HG03521 (cell line): ENCODE measurements around the gene SIPA1L2.

ENCODE experiments used
- ATAC-seq: cut with Tn5 transposase; IDR thresholded peaks from one replicate; pipeline ENCODE4 v1.9.1; 2021; ENCODE audit warnings: mild to moderate bottlenecking, moderate library complexity; ENCODE audit not compliant: unreplicated experiment

The SIPA1L2 gene

DNA sequence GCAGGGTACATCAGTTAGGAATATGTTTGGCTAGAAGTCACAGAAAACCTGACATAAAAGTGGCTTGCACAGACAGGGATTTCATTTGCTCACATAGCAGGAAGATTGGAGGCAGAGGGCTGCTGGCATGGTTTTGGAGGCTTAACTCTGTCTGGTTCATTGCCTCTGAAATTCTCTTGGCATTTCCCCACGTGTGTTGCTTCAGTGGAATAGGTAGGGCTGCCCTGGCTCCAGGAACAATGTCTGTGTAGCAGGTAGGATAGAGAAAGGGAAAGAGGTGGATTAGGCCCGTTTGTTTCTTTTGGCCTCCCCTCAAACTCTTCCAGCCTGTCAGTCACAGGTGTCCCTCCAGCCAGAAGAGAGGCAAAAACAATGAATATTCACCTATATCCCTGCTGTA is 20.5 kb upstream of the SIPA1L2 start:
- no peak for ATAC-seq

- ATAC-seq: no peak
These were observed 18.4 kb upstream of the SIPA1L2 start for GRCh38 chr1:232648316-232648715.

GRCh38 chr1:232644209-232644608 is 14.3 kb upstream of the SIPA1L2 start:
- ATAC-seq: no peak

- ATAC-seq: no peak
These were observed 13.3 kb upstream of the SIPA1L2 start for GRCh38 chr1:232643251-232643650.

DNA sequence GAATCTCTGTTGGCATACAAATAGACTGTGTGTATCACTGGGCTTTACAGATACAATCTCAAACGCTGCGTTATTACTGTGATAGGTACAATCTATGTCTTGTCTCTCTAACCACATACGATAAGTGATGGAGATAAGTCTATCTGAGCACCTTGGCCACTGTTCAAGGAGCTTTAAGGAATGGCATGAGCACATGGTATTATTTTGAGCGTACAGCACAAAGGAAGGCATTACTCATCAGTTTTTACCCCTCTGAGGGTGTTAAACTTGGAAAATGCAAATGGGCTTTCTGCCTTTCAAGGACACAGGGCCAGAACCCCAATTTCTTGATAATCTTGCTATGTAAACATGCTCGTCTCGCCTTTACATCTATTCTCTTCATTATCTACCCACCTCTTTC is 11.6 kb upstream of the SIPA1L2 start:
- ATAC-seq: no peak

GRCh38 chr1:232636799-232637198 is 6.9 kb upstream of the SIPA1L2 start:
- ATAC-seq: no peak

GRCh38 chr1:232635778-232636356 is 5.9 kb upstream of the SIPA1L2 start:
- peak; percentile 75 for ATAC-seq

DNA sequence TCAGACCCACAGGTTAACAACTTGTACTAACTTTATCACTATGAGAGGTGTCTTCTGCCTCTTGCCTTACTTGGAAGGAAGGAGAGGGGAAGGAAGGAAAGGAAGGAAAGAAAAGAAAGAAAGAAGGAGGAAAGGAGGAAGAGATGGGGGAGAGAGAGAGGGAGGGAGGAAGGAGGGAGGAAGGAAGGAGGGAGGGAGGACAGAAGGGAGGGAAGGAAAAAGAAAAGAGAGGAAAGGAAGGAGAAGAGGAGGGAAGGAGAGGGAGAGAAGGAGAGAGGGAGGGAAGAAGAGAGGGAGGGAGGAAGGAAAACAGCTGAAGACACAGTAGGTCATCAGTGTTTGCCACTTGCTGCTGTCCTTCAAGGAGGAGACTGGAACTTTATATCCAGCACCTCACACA is 5.3 kb upstream of the SIPA1L2 start:
- no peak for ATAC-seq

DNA sequence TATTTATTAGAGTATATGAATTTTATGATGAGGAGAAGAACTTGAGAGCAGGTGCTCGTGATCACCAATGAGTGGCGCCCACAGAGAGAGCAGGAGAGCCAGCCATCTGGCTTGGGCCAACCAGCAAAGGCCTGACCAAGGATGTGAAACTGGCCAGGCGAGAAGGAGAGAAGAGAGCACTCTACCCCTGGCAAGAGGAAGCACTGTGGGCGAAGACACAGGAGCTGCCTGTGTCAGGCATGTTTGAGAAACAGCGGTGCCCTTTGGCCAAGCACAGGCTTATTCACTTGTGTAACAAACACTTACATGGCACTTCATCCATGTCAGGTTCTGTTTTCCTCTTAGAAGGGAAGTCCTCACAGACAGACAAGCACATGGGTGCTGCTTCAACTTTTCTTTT is 4.2 kb upstream of the SIPA1L2 start:
- no peak for ATAC-seq

DNA sequence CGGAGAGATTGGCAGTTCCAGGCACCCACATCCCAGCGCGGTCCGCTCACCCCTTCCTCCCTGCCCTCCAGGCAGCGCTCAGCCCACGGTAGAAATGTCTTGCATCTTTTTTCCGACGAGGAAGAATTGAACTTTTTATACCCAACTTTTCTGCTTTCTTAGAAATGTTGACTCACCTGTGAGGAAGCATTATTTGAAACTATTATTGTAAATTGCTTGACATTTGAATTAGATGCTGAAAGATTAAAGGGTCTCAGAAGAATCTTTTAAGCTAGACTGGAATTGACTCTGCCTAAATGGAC is 912 bp upstream of the SIPA1L2 start:
- ATAC-seq: no peak

DNA sequence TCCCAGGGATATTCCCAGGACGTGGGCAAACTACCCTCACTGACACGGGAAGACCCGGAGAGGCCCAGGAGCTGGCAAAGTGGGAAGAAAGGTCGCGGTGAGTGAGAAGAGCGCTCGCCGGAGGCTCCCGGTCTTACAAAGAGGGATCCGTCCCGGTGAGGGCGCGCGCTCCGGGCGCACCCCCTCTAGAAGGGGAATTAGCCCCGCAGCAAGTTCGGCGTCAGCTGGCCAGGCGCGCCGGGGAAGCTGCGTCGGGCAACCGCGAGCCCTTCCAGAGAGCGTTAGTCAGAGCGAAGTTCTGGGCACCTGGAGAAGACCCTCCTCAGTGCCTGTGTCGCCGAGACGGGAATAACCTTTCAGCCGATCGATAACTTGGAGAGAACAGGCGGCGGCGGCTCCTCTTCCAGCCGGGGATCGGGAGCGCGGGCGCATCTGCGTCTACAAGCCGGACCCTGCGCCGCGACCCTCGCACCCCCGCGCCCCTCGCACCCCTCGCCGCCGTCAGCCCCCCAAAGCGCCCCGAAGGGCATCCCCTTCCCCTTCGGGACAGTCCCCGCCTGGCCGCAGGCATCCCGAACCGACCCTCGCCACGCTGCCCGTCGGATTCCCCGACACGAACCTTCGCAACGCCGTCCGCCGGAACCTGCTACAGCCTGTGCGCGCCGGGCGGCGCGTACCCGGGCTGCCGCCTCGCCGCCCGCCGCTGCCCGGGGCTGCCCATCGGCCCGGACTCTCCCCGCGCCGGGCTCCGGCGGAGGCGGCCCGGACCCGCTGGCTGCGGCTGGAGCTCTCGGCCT is 485 bp downstream of the SIPA1L2 start:
- ATAC-seq: peak; percentile 32

- no peak for ATAC-seq
These were observed 1.3 kb downstream of the SIPA1L2 start for GRCh38 chr1:232628335-232629249.

DNA sequence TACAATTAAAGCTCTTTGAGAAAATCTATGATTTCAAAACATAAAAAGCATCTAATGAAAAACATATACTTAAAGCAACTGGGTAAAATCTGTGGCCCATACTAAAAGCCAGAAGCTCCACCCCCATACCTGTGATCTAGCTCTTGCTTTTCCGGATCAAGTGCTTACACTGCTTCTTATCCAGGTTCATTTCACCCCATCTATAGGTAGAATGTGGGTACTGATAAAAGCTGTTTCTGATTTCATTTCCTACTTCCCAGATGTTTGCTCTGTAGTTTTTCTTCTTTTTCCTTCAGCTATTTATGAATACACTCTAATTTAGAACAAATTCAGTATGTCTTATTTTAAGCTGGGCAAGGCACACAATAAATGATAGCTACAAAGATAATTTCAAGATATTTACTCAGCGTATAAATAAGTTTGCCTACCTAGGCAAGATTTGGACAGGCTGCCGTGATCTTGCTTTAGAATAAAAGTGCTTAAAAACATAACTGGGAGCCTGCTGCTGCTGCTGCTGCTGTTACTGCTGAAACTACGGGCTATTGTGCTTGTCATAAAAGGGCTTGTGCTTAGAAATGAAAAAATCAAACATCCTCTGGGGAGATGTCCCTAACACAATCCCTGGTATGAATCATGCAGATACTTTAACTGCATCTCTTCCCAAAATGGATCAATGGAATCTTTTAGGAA is 2.1 kb downstream of the SIPA1L2 start:
- no peak for ATAC-seq

DNA sequence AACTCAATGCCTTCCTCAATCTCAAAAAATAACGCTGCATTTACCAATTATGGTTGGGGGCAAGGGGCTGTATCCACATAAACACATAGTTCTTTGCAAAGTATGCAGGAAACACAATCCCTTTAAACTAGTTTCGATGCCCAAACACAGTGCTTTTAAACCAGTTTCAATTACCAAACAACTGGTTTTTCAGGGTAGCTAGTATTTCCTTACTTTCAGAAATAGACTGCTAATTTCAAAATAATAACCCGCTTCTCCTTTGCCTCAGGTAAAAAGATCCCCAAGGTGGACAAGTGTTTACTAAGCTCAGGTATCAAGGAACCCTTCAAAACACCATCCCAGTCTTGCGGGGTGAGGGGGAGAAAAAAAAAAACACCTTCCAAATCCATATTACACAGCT is 2.8 kb downstream of the SIPA1L2 start:
- no peak for ATAC-seq

DNA sequence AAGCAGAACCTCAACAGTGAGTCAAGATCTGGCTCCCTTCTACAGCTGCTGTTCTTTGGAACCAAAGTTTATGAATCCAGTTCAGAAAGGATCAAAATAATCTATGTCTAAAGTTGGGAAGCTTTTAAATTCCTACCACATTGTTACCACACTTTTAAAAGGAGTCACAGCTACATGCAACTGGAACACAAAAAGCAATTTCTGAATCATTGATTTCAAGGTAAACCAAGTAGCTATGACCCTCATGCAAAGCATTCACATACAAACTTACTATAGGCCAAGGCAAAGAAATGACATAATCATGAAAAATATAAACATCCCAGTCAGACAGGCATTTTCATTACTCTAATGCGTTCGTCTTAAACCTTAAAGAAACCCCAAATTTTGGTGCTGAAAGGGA is 3.5 kb downstream of the SIPA1L2 start:
- no peak for ATAC-seq

DNA sequence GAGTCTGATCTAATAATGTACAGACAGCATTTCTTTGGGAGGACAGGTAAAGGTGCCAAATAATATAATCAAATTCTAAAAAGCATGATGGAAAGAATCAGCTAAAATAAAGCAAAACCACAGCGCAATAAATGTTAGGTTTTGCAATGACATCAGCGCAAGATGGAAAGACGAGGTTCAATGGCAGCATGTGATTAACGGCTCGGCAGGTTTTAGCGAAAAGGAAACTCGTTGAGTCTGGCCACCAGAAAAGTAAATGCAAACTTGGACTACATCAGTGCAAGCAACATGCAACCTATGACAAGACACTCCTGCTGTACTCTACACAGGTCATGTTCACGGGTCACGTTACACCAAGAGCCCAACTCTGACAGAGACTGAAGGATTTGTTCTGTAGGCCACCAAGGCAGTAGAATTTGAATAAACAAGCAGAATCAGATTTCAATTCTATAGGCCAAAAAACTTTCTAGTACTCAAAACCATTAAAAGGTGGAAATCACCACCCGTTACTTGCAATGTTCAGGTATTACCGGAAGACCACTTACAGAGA is 4.5 kb downstream of the SIPA1L2 start:
- no peak for ATAC-seq

DNA sequence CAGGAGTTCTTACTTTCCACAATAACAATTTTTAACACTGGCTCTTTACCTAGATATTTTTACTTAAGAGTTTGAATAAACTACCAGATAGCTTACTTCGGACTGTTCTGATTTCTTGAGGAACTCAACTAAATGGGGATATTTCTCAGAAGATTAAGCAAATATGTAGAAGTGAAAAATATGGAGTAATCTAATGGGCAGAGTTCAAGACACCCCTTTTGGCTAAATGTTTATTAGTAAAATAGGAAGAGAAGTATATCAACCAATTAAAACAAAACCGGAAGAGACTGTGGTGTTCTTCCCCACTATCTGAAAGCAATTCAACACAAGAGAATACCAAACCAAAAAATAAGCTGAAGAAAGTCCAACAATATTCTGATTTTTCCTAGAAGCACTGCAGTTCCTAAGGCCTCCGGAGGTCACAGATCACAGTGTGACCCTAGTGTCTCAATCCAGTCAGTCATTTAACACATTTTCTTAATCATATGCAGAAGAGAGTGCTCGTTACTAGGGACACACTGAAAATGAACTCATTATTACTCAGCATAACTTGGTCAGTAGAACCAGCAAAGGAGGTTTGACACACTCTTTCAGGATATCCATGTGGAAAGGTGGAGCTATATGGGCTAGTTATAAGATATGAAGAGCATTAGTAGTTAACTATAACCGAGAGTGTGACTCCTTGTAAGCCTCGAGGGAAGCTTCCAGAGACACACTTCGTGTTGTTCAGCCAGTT is 5.2 kb downstream of the SIPA1L2 start:
- no peak for ATAC-seq

DNA sequence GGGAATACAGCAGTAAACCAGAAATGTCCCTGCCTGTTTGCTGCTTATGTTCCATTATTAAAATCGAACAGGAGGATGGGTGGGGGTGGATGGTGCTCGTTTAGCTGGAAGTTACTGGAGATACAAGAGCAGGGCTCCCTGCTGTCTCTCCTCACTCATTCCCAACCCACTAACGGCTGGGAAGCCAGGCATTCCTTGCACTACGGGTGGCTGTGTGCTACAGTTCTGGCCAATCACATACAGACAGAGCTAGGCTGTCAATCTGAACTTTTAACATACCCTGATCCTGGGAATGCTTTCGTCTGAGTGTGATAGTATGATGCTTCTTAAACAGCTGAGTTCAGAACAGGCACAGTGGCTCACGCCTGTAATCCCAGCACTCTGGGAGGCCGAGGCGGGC is 7.0 kb downstream of the SIPA1L2 start:
- ATAC-seq: no peak

DNA sequence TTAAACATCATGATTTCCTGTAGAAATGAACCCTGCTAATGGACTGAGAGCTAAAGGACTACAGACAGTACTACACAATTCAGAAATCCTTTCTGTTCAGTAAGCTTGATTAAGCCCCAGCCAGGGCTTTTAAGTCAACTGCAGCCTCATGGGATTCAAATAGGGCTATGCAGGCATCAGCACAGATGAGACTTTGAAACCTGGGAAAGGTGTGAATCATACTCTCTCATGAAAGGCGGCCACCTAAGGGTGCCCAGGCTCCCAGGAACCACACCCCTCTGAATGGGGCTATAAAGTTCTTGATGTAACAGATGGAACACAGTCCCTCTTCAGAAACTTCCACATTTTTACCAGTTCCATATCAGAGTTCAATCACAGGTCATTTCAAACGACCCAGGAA is 7.6 kb downstream of the SIPA1L2 start:
- no peak for ATAC-seq

GRCh38 chr1:232621050-232621449 is 8.9 kb downstream of the SIPA1L2 start:
- no peak for ATAC-seq
